Measurements from ENCODE around the gene MYO3B. TPM values are rescaled to one million over a fixed set of nuclear protein-coding genes. Genes with fewer than 3 reads are reported as not detected.

The MYO3B gene
- total and polyA plus RNA-seq, 2 donors (not counting 3 experiments of a cell fraction or from before 2014, with no cell fraction given), result 0.03 TPM; not detected in 1

DNA sequence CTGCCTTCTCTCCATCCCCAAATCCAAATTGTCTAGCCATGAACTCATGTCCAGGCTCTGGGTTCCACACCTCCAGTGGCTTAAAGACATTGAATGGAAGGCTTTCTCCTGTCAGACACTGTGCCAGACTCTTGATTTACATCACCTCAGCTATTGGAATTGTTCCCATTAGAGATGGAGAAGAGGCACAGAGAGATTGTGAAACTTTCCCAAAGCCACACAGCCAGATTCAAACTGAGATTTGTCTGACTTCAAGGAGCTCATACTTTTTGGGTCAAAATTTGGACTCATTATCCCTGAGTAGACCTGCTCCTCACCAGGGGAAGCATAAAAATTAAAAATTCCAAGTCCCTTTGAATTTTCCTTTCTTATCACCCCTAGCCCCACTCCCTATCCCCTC lies 18.9 kb upstream of the MYO3B start:
- Histone ChIP-seq H3K4me3 (replicated peaks in 1 of 3; ENCODE audit: insufficient read depth in 1 of 3, low read depth in 1 of 3, low read length in 3 of 3) (no peak overlapping the region), H3K9me3 (replicated peaks; ENCODE audit: control insufficient read depth, insufficient read depth, low read length) (no peaks in the 10 kb centered on the region), H3K36me3 (ENCODE audit: control insufficient read depth in 2 of 2, extremely low read depth in 1 of 2, insufficient read depth in 2 of 2, low read length in 2 of 2) (no peaks in the 10 kb centered on the region), H3K9ac (replicated peaks; ENCODE audit: extremely low read depth, insufficient read depth, low read length) (no peak overlapping the region), H3K27ac (ENCODE audit: insufficient read depth, low read depth, low read length) (no peak overlapping the region), H3K9me1 (replicated peaks; ENCODE audit: control insufficient read depth, extremely low read depth, insufficient read depth, low read length) (no peaks in the 10 kb centered on the region), H2AFZ (ENCODE audit: low read depth, low read length) (no peak overlapping the region), H3K4me2 (ENCODE audit: insufficient read depth, low read length) (no peak overlapping the region), H4K20me1 (replicated peaks; ENCODE audit: control insufficient read depth, extremely low read depth, insufficient read depth, low read length) (no peaks in the 10 kb centered on the region), H3K27me3 (ENCODE audit: control insufficient read depth in 2 of 2, insufficient read depth in 2 of 2, low read length in 2 of 2) (no peaks in the 10 kb centered on the region), H3K4me1 (ENCODE audit: control insufficient read depth, extremely low read depth, insufficient read depth, low read length) (peaks cover 28% of the 10 kb centered on the region), H3K79me2 (ENCODE audit: control insufficient read depth, insufficient read depth, low read length) (no peaks in the 10 kb centered on the region)
- FAIRE-seq (no peak), DNase-seq (ENCODE audit: low read depth, low spot score) (no peak)
- no TSS peak for BruUV-seq (replicated peaks)
- ChIA-PET CTCF (no interaction called here), POLR2A (no interaction called here)
- dilution Hi-C loops (cut with MboI; ENCODE audit: extremely low pct_ligation_motif_present, low sequenced_read_pairs), result no loop called here
- TF ChIP-seq MYC (IDR thresholded peaks at IDR 0.05; ENCODE audit: low read depth, low read length), result no peak
- no peak for TF ChIP-seq EZH2 (IDR thresholded peaks at IDR 0.05; ENCODE audit: borderline replicate concordance, low read depth, low read length, severe bottlenecking)
- TF ChIP-seq, protein P1, sequence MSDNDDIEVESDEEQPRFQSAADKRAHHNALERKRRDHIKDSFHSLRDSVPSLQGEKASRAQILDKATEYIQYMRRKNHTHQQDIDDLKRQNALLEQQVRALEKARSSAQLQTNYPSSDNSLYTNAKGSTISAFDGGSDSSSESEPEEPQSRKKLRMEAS (IDR thresholded peaks at IDR 0.05; ENCODE audit: insufficient read depth, insufficient read length), result no peak
- no peak for TF ChIP-seq GATA2 (IDR thresholded peaks at IDR 0.05; ENCODE audit: insufficient read depth, insufficient read length, low read depth, low read length)
- TF ChIP-seq, protein P2, sequence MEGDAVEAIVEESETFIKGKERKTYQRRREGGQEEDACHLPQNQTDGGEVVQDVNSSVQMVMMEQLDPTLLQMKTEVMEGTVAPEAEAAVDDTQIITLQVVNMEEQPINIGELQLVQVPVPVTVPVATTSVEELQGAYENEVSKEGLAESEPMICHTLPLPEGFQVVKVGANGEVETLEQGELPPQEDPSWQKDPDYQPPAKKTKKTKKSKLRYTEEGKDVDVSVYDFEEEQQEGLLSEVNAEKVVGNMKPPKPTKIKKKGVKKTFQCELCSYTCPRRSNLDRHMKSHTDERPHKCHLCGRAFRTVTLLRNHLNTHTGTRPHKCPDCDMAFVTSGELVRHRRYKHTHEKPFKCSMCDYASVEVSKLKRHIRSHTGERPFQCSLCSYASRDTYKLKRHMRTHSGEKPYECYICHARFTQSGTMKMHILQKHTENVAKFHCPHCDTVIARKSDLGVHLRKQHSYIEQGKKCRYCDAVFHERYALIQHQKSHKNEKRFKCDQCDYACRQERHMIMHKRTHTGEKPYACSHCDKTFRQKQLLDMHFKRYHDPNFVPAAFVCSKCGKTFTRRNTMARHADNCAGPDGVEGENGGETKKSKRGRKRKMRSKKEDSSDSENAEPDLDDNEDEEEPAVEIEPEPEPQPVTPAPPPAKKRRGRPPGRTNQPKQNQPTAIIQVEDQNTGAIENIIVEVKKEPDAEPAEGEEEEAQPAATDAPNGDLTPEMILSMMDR (IDR thresholded peaks at IDR 0.05; ENCODE audit: extremely low read depth in 1 of 2, insufficient read depth in 1 of 2, low read depth in 1 of 2, low read length in 2 of 2), result no peak
- TF ChIP-seq POLR2AphosphoS5 (IDR thresholded peaks at IDR 0.05; ENCODE audit: insufficient read depth, low read depth, low read length), result no peak
- TF ChIP-seq POLR2A (IDR thresholded peaks at IDR 0.05; ENCODE audit: low read depth, low read length), result no peak
- no peak for TF ChIP-seq FOS (IDR thresholded peaks at IDR 0.05; ENCODE audit: borderline replicate concordance, insufficient read depth, low read length)
- TF ChIP-seq JUN (IDR thresholded peaks at IDR 0.05; ENCODE audit: borderline replicate concordance, insufficient read depth, insufficient read length, low read depth), result no peak
- intact Hi-C loops (cut with micrococcal nuclease), result loop anchor here (5.0 kb wide), 4 partner anchors 62 to 332 kb away; partner anchors contain the start of gene UBR3
